GM12801 (cell line): ENCODE data around the gene CDH4.

Experiments used
- TF ChIP-seq, protein P1 (sequence below): IDR thresholded peaks from one replicate; pipeline ENCODE4 v1.5.1; 2011; ENCODE audit warnings: control low read depth; ENCODE audit not compliant: insufficient read length; ENCODE audit errors: extremely low read depth

Gene CDH4

DNA sequence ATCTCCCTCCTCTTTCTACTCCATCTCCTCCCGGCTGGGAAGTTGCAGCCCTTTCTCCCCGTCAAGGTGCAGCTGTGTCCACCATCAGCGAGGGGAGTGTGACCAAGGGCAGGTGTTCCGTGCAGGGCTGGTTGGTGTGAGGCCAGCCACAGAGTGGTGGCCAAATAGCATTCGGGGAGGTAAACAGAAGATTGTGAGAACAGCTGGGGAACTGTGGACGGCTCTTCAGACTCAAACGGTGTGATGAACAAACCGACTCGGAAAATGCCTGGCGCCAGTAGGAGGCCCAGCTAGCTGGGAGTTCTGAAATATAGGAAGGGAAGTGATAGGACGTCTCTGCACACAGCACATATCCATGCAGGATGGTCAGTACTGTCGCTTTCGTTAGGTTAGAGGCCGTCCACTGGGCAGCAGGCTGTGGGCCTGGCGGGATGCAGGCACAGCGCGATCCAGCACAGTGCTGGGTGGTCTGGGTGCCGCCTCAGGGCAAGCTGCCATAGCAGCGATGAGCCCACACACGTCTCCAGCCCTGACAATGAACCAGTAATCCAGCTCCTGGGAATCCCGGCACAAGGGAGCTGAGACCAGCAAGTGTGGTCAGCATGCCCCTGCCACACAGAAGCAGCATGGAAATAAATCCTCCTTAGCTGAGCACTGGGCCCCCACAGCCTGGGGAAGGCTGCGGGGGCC lies 555.6 kb downstream of the CDH4 start:
- TF ChIP-seq, protein P1, sequence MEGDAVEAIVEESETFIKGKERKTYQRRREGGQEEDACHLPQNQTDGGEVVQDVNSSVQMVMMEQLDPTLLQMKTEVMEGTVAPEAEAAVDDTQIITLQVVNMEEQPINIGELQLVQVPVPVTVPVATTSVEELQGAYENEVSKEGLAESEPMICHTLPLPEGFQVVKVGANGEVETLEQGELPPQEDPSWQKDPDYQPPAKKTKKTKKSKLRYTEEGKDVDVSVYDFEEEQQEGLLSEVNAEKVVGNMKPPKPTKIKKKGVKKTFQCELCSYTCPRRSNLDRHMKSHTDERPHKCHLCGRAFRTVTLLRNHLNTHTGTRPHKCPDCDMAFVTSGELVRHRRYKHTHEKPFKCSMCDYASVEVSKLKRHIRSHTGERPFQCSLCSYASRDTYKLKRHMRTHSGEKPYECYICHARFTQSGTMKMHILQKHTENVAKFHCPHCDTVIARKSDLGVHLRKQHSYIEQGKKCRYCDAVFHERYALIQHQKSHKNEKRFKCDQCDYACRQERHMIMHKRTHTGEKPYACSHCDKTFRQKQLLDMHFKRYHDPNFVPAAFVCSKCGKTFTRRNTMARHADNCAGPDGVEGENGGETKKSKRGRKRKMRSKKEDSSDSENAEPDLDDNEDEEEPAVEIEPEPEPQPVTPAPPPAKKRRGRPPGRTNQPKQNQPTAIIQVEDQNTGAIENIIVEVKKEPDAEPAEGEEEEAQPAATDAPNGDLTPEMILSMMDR = no peak

- TF ChIP-seq, protein P1 = no peak
These were observed 556.4 kb downstream of the CDH4 start for GRCh38 chr20:61808447-61808846.

- TF ChIP-seq, protein P1 = no peak
These were observed 557.1 kb downstream of the CDH4 start for GRCh38 chr20:61809006-61809770.

DNA sequence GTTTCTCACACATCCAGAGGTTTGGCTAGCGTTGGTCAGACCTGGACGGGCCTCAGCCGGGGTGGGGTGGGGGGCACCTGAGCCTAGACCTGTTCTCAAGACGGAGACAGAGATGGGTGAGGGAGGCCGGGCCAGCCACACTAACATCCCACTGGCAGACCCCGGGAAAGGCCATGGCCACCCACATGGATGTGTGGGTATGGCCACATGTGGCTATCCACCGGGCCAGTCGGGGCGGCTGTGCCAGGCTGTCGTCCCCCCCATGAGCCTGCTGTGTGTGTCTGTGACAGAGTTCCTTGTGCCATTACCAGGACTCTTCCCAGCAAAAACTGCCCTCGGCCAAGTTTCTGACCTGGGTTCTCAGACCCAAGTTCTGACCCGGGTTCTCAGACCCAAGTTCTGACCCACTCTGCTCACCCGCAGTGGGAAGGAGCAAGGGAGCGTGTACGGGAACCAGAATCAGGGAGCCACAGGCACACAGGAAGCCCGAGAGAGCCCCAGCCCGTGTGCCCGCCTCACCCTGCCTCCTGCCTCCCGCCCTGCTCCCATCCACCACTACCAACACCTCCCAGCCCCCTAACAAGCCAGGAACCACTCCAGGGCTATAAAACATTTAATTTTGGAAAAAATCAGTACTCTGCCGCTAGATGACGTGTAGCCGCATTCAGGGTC lies 558.1 kb downstream of the CDH4 start:
- TF ChIP-seq, protein P1 = no peak

DNA sequence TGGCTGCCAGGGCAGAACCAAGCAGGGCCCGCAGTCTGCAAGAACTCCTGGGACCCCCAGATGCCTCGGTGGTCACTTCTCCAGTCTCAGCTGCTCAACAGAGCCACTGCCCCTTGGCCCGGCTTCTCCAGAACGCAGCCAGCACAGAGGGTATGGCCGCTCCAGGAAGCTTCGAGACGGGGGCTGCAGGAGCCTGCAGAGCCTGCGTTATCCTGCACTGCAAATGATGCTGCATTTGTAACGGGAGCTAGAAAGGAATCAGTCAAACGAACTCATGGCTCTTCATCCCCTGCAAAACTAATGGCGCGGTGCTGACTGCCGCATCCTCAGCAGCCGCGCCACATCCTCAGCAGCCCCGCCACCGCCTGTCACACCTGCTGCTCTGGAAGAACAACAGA lies 558.7 kb downstream of the CDH4 start:
- TF ChIP-seq, protein P1 = no peak

DNA sequence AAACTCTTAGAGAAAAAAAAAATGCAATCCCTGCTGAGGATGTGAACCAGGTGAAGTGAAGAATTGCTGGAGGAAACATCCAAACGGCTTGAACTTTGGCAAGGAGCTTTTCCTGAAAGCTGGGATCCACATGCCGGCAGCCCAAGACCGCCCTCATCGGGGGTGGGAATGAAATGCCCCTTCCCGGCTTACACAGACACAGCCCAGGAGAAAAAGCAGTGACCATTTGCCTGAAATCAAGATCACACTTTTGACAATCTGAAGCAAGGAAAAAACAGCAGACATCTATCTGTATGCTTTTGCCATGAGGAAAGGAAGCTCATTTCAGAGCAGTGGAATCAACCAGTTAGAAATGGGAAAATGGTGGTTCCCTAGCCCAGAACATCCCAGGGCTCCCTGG lies 559.1 kb downstream of the CDH4 start:
- TF ChIP-seq, protein P1 = no peak

GRCh38 chr20:61812121-61812844 lies 560.2 kb downstream of the CDH4 start:
- TF ChIP-seq, protein P1 = no peak
